ENCODE measurements around the gene MTAP. TPM values are rescaled to one million over a fixed set of nuclear protein-coding genes. Genes with fewer than 3 reads are reported as not detected.

The MTAP gene
- total RNA-seq, 1 experiment from 2014 or later: 102 TPM

- Histone ChIP-seq H2BK15ac (ENCODE audit: low read depth, low read length) (no peak overlapping the region), H3K9me3 (ENCODE audit: control insufficient read depth, low read depth, low read length) (no peaks in the 10 kb centered on the region), H2BK12ac (ENCODE audit: insufficient read length, low read depth, low read length) (no peak overlapping the region), H4K8ac (replicated peaks; ENCODE audit: insufficient read length, low read depth, low read length) (no peak overlapping the region), H3K4me1 (ENCODE audit: insufficient read depth, low read length) (no peaks in the 10 kb centered on the region), H3T11ph (ENCODE audit: low read length) (no peak overlapping the region), H4K20me1 (ENCODE audit: control insufficient read depth, insufficient read depth, insufficient read length) (no peaks in the 10 kb centered on the region), H3K18ac (ENCODE audit: insufficient read length, low read depth, low read length) (no peak overlapping the region), H2AFZ (ENCODE audit: low read length) (no peak overlapping the region), H3K27me3 (ENCODE audit: insufficient read depth, low read length) (no peaks in the 10 kb centered on the region), H3K79me1 (ENCODE audit: insufficient read depth, low read depth, low read length, poor library complexity, severe bottlenecking) (no peaks in the 10 kb centered on the region), H3K23me2 (ENCODE audit: insufficient read length, low read depth, low read length, poor library complexity, severe bottlenecking) (no peaks in the 10 kb centered on the region), H2BK20ac (ENCODE audit: low read depth, low read length, poor library complexity, severe bottlenecking) (no peak overlapping the region), H3K9ac (ENCODE audit: extremely low read depth, insufficient read length, low read length) (no peak overlapping the region), H3K56ac (ENCODE audit: insufficient read length, low read depth, low read length) (no peak overlapping the region), H2AK5ac (ENCODE audit: insufficient read length, low read length) (no peak overlapping the region), H3K23ac (ENCODE audit: insufficient read length, low read depth, low read length) (no peak overlapping the region), H3K14ac (ENCODE audit: insufficient read depth, low read length) (no peak overlapping the region), H2BK120ac (ENCODE audit: low read depth, low read length, poor library complexity, severe bottlenecking) (no peak overlapping the region), H3K27ac (ENCODE audit: insufficient read length, low read depth, low read length) (no peak overlapping the region), H4K91ac (ENCODE audit: insufficient read length, low read depth, low read length) (no peak overlapping the region), H2BK5ac (ENCODE audit: insufficient read length, low read length) (no peak overlapping the region), H4K5ac (ENCODE audit: insufficient read length, low read depth, low read length) (no peak overlapping the region), H3K4me2 (ENCODE audit: insufficient read depth, insufficient read length, low read length) (no peak overlapping the region), H3K79me2 (ENCODE audit: insufficient read depth, low read length) (no peaks in the 10 kb centered on the region), H3K4ac (ENCODE audit: low read depth, low read length) (no peak overlapping the region)
- peaks cover 7 to 19% (median 13%) of the 10 kb centered on the region in 3 experiments; a peak in 6 of 7 replicates for H3K36me3 Mint-ChIP-seq (ENCODE audit: insufficient read depth in 1 of 3, low read depth in 3 of 3)
- no peak overlapping the region for H3K27ac Mint-ChIP-seq
- no peak for DNase-seq
- no CpG with 5 or more reads among the region's 4 CpGs for WGBS (ENCODE audit: extremely low coverage, insufficient read length, low lambda C conversion rate)
- no peak overlapping the region for H3K4me3 Mint-ChIP-seq
- H3K9me3 Mint-ChIP-seq: peaks cover 10 to 12% of the 10 kb centered on the region in 2 experiments; a peak in 4 of 5 replicates
- TF ChIP-seq, protein P1, sequence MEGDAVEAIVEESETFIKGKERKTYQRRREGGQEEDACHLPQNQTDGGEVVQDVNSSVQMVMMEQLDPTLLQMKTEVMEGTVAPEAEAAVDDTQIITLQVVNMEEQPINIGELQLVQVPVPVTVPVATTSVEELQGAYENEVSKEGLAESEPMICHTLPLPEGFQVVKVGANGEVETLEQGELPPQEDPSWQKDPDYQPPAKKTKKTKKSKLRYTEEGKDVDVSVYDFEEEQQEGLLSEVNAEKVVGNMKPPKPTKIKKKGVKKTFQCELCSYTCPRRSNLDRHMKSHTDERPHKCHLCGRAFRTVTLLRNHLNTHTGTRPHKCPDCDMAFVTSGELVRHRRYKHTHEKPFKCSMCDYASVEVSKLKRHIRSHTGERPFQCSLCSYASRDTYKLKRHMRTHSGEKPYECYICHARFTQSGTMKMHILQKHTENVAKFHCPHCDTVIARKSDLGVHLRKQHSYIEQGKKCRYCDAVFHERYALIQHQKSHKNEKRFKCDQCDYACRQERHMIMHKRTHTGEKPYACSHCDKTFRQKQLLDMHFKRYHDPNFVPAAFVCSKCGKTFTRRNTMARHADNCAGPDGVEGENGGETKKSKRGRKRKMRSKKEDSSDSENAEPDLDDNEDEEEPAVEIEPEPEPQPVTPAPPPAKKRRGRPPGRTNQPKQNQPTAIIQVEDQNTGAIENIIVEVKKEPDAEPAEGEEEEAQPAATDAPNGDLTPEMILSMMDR (conservative IDR thresholded peaks at IDR 0.05): no peak
- H3K27me3 Mint-ChIP-seq (ENCODE audit: low read depth): no peaks in the 10 kb centered on the region
- H3K4me1 Mint-ChIP-seq: no peaks in the 10 kb centered on the region
Measured at GRCh38 chr9:21906213-21906612, 103.8 kb downstream of the MTAP start.

Measured in H9 (cell line).